Lung (tissue), 12 donors: Measurements from ENCODE around the gene ADGRD1. TPM values are rescaled to one million over a fixed set of nuclear protein-coding genes. Genes with fewer than 3 reads are reported as not detected.

ENCODE experiments used
- ATAC-seq: fragments of 200-7000 bp; cut with Tn5 transposase; one replicate; pipeline ENCODE4 v1.9.1; 2020; ENCODE audit warnings: moderate number of reproducible peaks; ENCODE audit not compliant: insufficient read depth, low FRiP score
- DNase-seq, 3 donors: peaks; one replicate each; pipeline ENCODE4 v3.0.0-alpha.2; 2013 to 2017
- H3K27ac ChIP-seq, 2 donors: one replicate each; pipeline ENCODE4 v1.5.1; 2013; ENCODE audit warnings: mild to moderate bottlenecking in 2 of 2, moderate library complexity in 2 of 2, control low read depth in 1 of 2, inconsistent platforms in 1 of 2, low read depth in 1 of 2, low read length in 1 of 2
- H3K27me3 ChIP-seq, 3 donors: one replicate each; pipeline ENCODE4 v1.5.1; 2013; ENCODE audit warnings: low read length in 2 of 3; ENCODE audit not compliant: control insufficient read depth in 3 of 3, insufficient read depth in 3 of 3
- H3K36me3 ChIP-seq, 4 donors: one replicate each; pipeline ENCODE4 v1.5.1; 2013; ENCODE audit warnings: low read length in 4 of 4, mild to moderate bottlenecking in 1 of 4, moderate library complexity in 1 of 4; ENCODE audit not compliant: control insufficient read depth in 4 of 4, insufficient read depth in 4 of 4
- H3K4me1 ChIP-seq, 5 donors: one replicate each; pipeline ENCODE4 v1.5.1; 2013; ENCODE audit warnings: low read length in 5 of 5, mild to moderate bottlenecking in 2 of 5, moderate library complexity in 1 of 5; ENCODE audit not compliant: control insufficient read depth in 5 of 5, insufficient read depth in 5 of 5
- H3K4me3 ChIP-seq: one replicate; pipeline ENCODE4 v1.5.1; 2013; ENCODE audit warnings: mild to moderate bottlenecking, control low read depth, moderate library complexity
- H3K9ac ChIP-seq, 2 donors: one replicate each; pipeline ENCODE4 v1.5.1; 2013; ENCODE audit warnings: low read length in 2 of 2, control low read depth in 1 of 2; ENCODE audit not compliant: insufficient read depth in 1 of 2
- H3K9me3 ChIP-seq, 4 donors: one replicate each; pipeline ENCODE4 v1.5.1; 2013; ENCODE audit warnings: low read length in 3 of 4, mild to moderate bottlenecking in 1 of 4, moderate library complexity in 1 of 4; ENCODE audit not compliant: control insufficient read depth in 4 of 4, insufficient read depth in 3 of 4
- WGBS, 2 donors: extraction: QIAGEN DNeasy Blood & Tissue Kit; methylation state at CpG; one replicate each; pipeline ENCODE4 v1.1.7; 2013; 5-methylcytosine and 5-hydroxymethylcytosine counted together
- polyA plus RNA-seq, 2 donors: library from polyadenylated mRNA; stranded (reverse); fragments of 200-250 nt; gene quantifications; one replicate each; pipeline ENCODE4 v1.2.1, GENCODE V29; 2013
- total RNA-seq, 2 donors: library from RNA; depleted of rRNA in 1 of 2; stranded (reverse); fragments of >200 nt in 1 of 2; gene quantifications; one replicate each; pipeline ENCODE4 v1.2.1, GENCODE V29; 2014 to 2021
- TF ChIP-seq, protein P1 (sequence below): IDR thresholded peaks from 2 replicates; pipeline ENCODE4 v1.5.1; 2012; ENCODE audit warnings: mild to moderate bottlenecking; ENCODE audit errors: control extremely low read depth, extremely low read depth
- donor health status: control.
- donor health status: control.
- donor health status: Bipolar disorder and iron deficiency.
- donor health status: healthy.
- donor health status: DM: yes; HTN: yes; CAD: no.

ADGRD1 gene
- total and polyA plus RNA-seq, 4 donors: 23.5 to 85.6 (median 46.7) TPM

DNA sequence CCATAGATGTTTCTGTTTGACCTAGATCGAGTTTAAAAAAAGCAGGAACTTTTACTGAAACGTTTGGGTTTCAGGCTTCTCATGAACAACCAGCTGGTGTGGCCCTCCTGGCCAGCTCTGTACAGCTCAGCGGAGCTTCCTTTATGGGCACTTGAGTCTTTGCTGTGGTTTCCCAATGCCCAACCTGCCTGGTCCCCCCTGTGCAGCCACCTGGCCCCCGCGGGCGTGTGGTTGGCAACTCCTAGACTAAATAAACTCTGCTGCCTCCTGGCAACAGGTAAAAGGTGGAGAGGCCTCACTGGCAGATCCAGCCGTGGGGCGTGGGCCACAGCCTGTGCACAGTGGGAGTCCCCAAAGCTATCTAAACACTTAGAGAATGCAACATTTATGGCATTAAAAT lies 38.7 kb downstream of the ADGRD1 start:
- ATAC-seq (peak; percentile 66), DNase-seq (peak in 1 of 3 donors; percentile 38)
- H3K27me3 ChIP-seq: no peaks in the 10 kb centered on the region
- 53 to 54% methylated on average over 8 of the region's 8 CpGs for WGBS, 2 donors
- no peak overlapping the region for H3K4me3 ChIP-seq
- H3K36me3 ChIP-seq: peaks cover 0 to 5% (median 3%) of the 10 kb centered on the region in 4 donors
- peaks cover 0 to 3% (median 0%) of the 10 kb centered on the region in 4 donors for H3K9me3 ChIP-seq
- H3K9ac ChIP-seq: no peak overlapping the region
- H3K27ac ChIP-seq: peak overlapping the region in 1 of 2 donors; percentile 20
- TF ChIP-seq, protein P1, sequence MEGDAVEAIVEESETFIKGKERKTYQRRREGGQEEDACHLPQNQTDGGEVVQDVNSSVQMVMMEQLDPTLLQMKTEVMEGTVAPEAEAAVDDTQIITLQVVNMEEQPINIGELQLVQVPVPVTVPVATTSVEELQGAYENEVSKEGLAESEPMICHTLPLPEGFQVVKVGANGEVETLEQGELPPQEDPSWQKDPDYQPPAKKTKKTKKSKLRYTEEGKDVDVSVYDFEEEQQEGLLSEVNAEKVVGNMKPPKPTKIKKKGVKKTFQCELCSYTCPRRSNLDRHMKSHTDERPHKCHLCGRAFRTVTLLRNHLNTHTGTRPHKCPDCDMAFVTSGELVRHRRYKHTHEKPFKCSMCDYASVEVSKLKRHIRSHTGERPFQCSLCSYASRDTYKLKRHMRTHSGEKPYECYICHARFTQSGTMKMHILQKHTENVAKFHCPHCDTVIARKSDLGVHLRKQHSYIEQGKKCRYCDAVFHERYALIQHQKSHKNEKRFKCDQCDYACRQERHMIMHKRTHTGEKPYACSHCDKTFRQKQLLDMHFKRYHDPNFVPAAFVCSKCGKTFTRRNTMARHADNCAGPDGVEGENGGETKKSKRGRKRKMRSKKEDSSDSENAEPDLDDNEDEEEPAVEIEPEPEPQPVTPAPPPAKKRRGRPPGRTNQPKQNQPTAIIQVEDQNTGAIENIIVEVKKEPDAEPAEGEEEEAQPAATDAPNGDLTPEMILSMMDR: no peak
- peaks cover 0 to 10% (median 3%) of the 10 kb centered on the region in 5 donors for H3K4me1 ChIP-seq

DNA sequence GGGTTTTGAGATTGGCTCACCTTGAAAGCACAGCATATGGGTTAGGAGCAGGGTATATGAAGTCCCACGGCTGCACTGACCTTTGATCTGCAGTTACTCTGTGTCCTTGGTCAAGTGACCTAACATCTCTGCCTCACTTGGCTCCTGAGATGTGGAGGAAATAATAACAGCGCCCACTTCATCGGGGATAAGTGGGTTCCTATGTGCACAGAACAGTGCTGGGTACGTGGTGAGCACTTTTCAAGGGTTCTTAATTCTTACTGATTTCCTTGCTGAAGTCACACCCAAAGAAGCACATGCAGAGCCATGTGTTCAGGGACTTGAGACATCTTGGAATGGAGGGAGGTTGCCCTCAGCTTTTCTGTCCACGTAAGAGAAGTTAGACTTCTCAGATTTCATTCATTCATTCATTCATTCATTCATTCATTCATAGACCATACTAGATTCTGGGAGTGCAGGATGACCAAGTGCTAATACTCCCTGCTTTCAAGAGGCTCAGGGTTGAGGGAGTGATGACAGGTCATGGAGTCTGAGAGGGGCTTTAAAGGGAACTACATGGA lies 39.4 kb downstream of the ADGRD1 start:
- H3K9me3 ChIP-seq: peaks cover 0 to 3% (median 0%) of the 10 kb centered on the region in 4 donors
- peaks cover 0 to 10% (median 3%) of the 10 kb centered on the region in 5 donors for H3K4me1 ChIP-seq
- no peaks in the 10 kb centered on the region for H3K27me3 ChIP-seq
- H3K36me3 ChIP-seq: peaks cover 0 to 5% (median 3%) of the 10 kb centered on the region in 4 donors
- 66 to 86% methylated on average over 5 of the region's 5 CpGs for WGBS, 2 donors
- no peak for DNase-seq
- TF ChIP-seq, protein P1: no peak
- H3K4me3 ChIP-seq: no peak overlapping the region
- H3K27ac ChIP-seq: peak overlapping the region in 1 of 2 donors; percentile 83
- H3K9ac ChIP-seq: no peak overlapping the region
- peak; percentile 49 for ATAC-seq

DNA sequence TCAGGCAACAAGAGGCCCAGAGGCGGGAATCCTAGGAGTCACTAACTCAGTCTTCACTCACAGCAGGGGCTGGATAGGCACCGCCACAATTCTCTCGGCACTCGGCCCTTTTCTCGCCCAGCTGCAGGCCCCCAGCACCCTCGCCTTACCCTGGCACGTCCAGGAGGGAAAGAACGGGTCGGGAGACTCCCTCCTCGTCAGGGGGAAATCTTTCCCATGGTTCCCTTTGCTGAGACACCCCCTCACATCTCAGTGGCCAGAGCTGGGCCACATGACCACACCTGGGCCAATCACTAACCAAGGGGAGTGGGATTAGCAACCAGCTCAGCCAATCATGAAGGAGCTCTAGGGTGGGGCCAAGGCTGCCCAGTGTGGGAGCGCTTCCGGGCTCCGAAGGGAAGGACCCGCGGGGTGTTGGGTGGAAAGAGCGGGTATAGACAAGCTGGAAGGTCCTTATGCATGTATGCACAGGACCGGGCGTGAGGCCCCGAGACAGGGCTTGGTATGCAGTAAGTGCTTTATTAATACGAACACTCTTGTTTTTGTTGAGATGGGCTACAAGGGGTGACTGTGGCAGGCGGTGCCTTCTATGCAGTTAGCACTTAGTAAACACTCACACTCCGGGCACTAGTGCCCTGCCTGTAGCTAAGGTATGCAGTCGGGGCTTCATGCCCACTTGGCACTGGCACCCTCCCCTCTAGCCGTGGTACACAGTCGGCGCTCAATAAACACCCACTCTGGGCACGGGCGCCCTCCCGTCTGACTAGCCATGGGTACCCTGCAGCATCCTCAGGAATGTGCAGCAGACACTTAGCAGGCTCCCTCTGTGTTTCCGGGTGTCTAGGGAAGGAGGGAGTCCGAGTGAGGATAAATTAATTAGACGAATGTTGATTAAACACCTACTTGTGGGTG lies 40.3 kb downstream of the ADGRD1 start:
- Histone ChIP-seq H3K9ac (no peak overlapping the region), H3K9me3 (peaks cover 0 to 3% (median 0%) of the 10 kb centered on the region in 4 donors), H3K27ac (peak overlapping the region in 1 of 2 donors; percentile 83), H3K4me1 (peaks cover 0 to 10% (median 0%) of the 10 kb centered on the region in 5 donors), H3K36me3 (peaks cover under 1 to 5% (median 3%) of the 10 kb centered on the region in 4 donors), H3K27me3 (no peaks in the 10 kb centered on the region), H3K4me3 (no peak overlapping the region)
- 78 to 94% methylated on average over 32 of the region's 32 CpGs for WGBS, 2 donors
- DNase-seq (no peak), ATAC-seq (no peak)
- TF ChIP-seq, protein P1: no peak
